ENCODE data around the gene RSU1.
"Not testable (repeated sequence)": the region's sequence is repeated elsewhere in the genome, so short reads cannot be mapped to it uniquely, and the experiment has no call there.

RSU1 gene

GRCh38 chr10:16828114-16828568 lies 10.9 kb upstream of the RSU1 start:
- DNase-seq (ENCODE audit: low spot score), result peak; percentile 28
- CTCF ChIA-PET, result interaction anchor here (0.6 to 0.7 kb wide), 4 partner anchors 429 to 1649 kb away, joined by 3 to 5 read pairs (median 3); no protein-coding TSS in a partner anchor
- TF ChIP-seq CTCF (conservative IDR thresholded peaks at IDR 0.05; ENCODE audit: low read depth), result peak; percentile 64
- H3K27ac ChIP-seq, result no peak overlapping the region
- POLR2A ChIA-PET (ENCODE audit: low non-redundant PET), result no interaction called here

DNA sequence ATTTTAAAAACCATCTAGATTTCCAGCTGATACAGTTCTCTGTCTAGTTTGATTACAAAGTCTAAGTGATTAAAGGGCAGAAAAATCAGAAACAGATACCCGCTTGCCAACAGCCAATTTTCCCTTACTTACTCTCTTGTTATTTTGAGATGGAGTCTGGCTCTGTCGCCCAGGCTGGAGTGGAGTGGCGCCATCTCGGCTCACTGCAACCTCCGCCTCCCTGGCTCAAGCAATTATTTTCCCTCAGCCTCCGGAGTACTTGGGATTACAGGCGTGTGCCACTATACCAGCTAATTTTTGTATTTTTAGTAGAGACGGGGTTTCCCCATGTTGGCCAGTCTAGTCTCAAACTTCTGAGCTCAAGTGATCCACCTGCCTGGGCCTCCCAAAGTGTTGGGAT lies 10.2 kb upstream of the RSU1 start:
- CTCF ChIA-PET, result interaction anchor here (0.7 kb wide), 1 partner anchor 927 kb away, joined by 5 read pairs; no protein-coding TSS in a partner anchor
- H3K27ac ChIP-seq; POLR2A ChIA-PET (ENCODE audit: low non-redundant PET); DNase-seq (ENCODE audit: low spot score): not testable (repeated sequence)

GRCh38 chr10:16822726-16823360 lies 5.6 kb upstream of the RSU1 start:
- ChIA-PET CTCF (interaction anchor here (0.6 kb wide), 1 partner anchor 407 kb away, joined by 3 read pairs; no protein-coding TSS in a partner anchor), POLR2A (ENCODE audit: low non-redundant PET) (no interaction called here)
- TF ChIP-seq CTCF (conservative IDR thresholded peaks at IDR 0.05; ENCODE audit: low read depth), result no peak
- no peak overlapping the region for H3K27ac ChIP-seq
- no peak for DNase-seq (ENCODE audit: low spot score)

DNA sequence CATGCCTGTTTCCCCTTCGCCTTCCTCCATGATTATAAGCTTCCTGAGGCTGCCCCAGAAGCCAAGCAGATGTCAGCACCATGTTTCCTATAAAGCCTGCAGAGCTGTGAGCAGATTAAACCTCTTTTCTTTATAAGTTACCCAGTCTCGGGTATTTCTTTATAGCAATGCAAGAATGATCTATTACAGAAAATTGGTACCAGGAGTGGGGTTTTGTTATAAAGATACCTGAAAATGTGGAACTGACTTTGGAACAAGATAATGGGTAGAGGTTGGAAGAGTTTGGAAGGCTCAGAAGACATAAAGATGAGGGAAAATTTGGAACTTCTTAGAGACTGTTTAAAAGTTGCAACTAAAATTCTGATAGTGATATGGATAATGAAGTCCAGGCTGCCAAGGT lies 4.8 kb upstream of the RSU1 start:
- POLR2A ChIA-PET (ENCODE audit: low non-redundant PET), result no interaction called here
- DNase-seq (ENCODE audit: low spot score), result no peak
- no peak for TF ChIP-seq CTCF (conservative IDR thresholded peaks at IDR 0.05; ENCODE audit: low read depth)
- CTCF ChIA-PET, result no interaction called here
- no peak overlapping the region for H3K27ac ChIP-seq

- CTCF ChIA-PET, result no interaction called here
Measured at GRCh38 chr10:16820421-16820820, 3.2 kb upstream of the RSU1 start.

GRCh38 chr10:16820018-16820417 lies 2.8 kb upstream of the RSU1 start:
- CTCF ChIA-PET, result interaction anchor here (0.6 kb wide), 1 partner anchor 1055 kb away, joined by 3 read pairs; no protein-coding TSS in a partner anchor
- POLR2A ChIA-PET (ENCODE audit: low non-redundant PET), result no interaction called here
- H3K27ac ChIP-seq, result no peak overlapping the region
- DNase-seq (ENCODE audit: low spot score), result no peak
- no peak for TF ChIP-seq CTCF (conservative IDR thresholded peaks at IDR 0.05; ENCODE audit: low read depth)

More at GRCh38 chr10:16820421-16820820, 3.2 kb upstream of the RSU1 start:
- TF ChIP-seq CTCF (conservative IDR thresholded peaks at IDR 0.05; ENCODE audit: low read depth), result no peak
- H3K27ac ChIP-seq, result no peak overlapping the region
- POLR2A ChIA-PET (ENCODE audit: low non-redundant PET), result no interaction called here
- DNase-seq (ENCODE audit: low spot score), result no peak

DNA sequence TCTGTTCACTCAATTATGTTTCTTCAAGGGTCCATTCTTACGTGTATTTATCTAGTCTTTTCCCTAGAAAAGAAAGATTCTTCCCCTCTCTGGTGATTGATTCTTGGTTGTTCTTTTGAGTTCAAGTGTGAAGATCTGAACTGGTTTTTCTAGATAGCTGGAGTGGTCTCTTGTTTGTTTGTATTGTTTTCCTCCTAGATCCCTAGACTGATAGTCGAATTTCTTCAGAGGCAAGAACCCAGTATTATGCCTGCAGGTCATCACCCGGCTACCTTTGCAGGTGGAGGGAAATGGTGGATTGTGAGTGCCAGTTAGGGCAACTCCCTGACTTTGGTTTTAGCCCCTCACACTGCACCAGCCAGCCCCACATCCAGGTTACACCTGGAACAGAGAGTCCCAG lies 2.2 kb upstream of the RSU1 start:
- no peak for TF ChIP-seq CTCF (conservative IDR thresholded peaks at IDR 0.05; ENCODE audit: low read depth)
- no peak overlapping the region for H3K27ac ChIP-seq
- DNase-seq (ENCODE audit: low spot score), result no peak
- ChIA-PET CTCF (interaction anchor here (0.6 kb wide), 1 partner anchor 1055 kb away, joined by 3 read pairs; no protein-coding TSS in a partner anchor), POLR2A (ENCODE audit: low non-redundant PET) (no interaction called here)

Measured in RWPE1 (cell line).